Astrocyte (in vitro differentiated cells and primary cell): ENCODE results near the gene CARD8. TPM values are rescaled to one million over a fixed set of nuclear protein-coding genes. Genes with fewer than 3 reads are reported as not detected.

Experiments
- DNase-seq: peaks from one replicate; pipeline ENCODE4 v3.0.0-alpha.2; 2010; ENCODE audit warnings: low read depth
- FAIRE-seq: peaks from 2 replicates; lab custom pipeline; 2011; peaks lifted over from hg19 to GRCh38; lab: Jason Lieb, UNC
- H2AFZ ChIP-seq: 2 replicates; pipeline ENCODE4 v1.6.0; 2012; ENCODE audit warnings: low read depth, low read length, inconsistent platforms
- H3K27ac ChIP-seq: 2 replicates; pipeline ENCODE4 v1.5.1; 2011; ENCODE audit warnings: low read depth, low read length, inconsistent platforms
- H3K27me3 ChIP-seq: 2 replicates; pipeline ENCODE4 v1.6.0; 2011; ENCODE audit warnings: low read length, inconsistent platforms; ENCODE audit not compliant: insufficient read depth
- H3K36me3 ChIP-seq: 2 replicates; pipeline ENCODE4 v1.5.1; 2011; ENCODE audit warnings: low read length, inconsistent platforms; ENCODE audit not compliant: insufficient read depth
- H3K4me1 ChIP-seq: 2 replicates; pipeline ENCODE4 v1.5.1; 2011; ENCODE audit warnings: low read length, inconsistent platforms; ENCODE audit not compliant: insufficient read depth
- H3K4me2 ChIP-seq: 2 replicates; pipeline ENCODE4 v1.6.0; 2012; ENCODE audit warnings: low read length, inconsistent platforms
- H3K4me3 ChIP-seq: 2 replicates; pipeline ENCODE4 v1.5.1; 2011; ENCODE audit warnings: low read depth, mild to moderate bottlenecking, low read length, inconsistent platforms; ENCODE audit not compliant: insufficient read depth
- H3K79me2 ChIP-seq: 2 replicates; pipeline ENCODE4 v1.6.0; 2012; ENCODE audit warnings: mild to moderate bottlenecking, low read length, inconsistent platforms; ENCODE audit not compliant: insufficient read depth
- H3K9ac ChIP-seq: 2 replicates; pipeline ENCODE4 v1.6.0; 2012; ENCODE audit warnings: mild to moderate bottlenecking, low read length, inconsistent platforms
- H3K9me3 ChIP-seq: 2 replicates; pipeline ENCODE4 v1.5.1; 2012; ENCODE audit warnings: low read depth, mild to moderate bottlenecking, low read length, inconsistent platforms; ENCODE audit not compliant: insufficient read depth
- H4K20me1 ChIP-seq: 2 replicates; pipeline ENCODE4 v1.6.0; 2012; ENCODE audit warnings: low read length, inconsistent platforms; ENCODE audit not compliant: insufficient read depth
- H3K27ac Mint-ChIP-seq: one replicate; pipeline ENCODE4 v1.8.0; 2021; ENCODE audit warnings: mild to moderate bottlenecking, mixed read lengths; ENCODE audit not compliant: unreplicated experiment
- H3K27me3 Mint-ChIP-seq: one replicate; pipeline ENCODE4 v1.8.0; 2021; ENCODE audit warnings: low read depth, mixed read lengths; ENCODE audit not compliant: unreplicated experiment
- H3K36me3 Mint-ChIP-seq: one replicate; pipeline ENCODE4 v1.8.0; 2021; ENCODE audit warnings: low read depth, mixed read lengths; ENCODE audit not compliant: unreplicated experiment
- H3K4me1 Mint-ChIP-seq: one replicate; pipeline ENCODE4 v1.8.0; 2021; ENCODE audit warnings: low read depth, mixed read lengths; ENCODE audit not compliant: unreplicated experiment
- H3K4me3 Mint-ChIP-seq: one replicate; pipeline ENCODE4 v1.8.0; 2021; ENCODE audit warnings: mild to moderate bottlenecking, moderate library complexity, mixed read lengths; ENCODE audit not compliant: unreplicated experiment
- H3K9me3 Mint-ChIP-seq: one replicate; pipeline ENCODE4 v1.8.0; 2021; ENCODE audit warnings: mild to moderate bottlenecking, mixed read lengths; ENCODE audit not compliant: unreplicated experiment
- CTCF ChIP-seq: IDR thresholded peaks from 2 replicates; pipeline ENCODE4 v1.5.1; 2011; ENCODE audit warnings: low read depth, mild to moderate bottlenecking, inconsistent platforms, low read length, moderate library complexity; ENCODE audit not compliant: insufficient read depth
- EZH2 ChIP-seq: IDR thresholded peaks from 2 replicates; pipeline ENCODE4 v1.6.1; 2012; ENCODE audit warnings: mild to moderate bottlenecking, low read length, inconsistent platforms; ENCODE audit not compliant: insufficient read depth
- total RNA-seq: library from RNA; stranded (reverse); gene quantifications from 2 replicates; pipeline ENCODE4 v1.2.1, GENCODE V29; 2021

The CARD8 gene
- total RNA-seq, 1 donor from 2014 or later = 26.3 TPM

GRCh38 chr19:48290401-48290770 lies 34.7 kb upstream of the CARD8 start:
- Histone ChIP-seq H3K27me3 (no peaks in the 10 kb centered on the region), H3K4me2 (peak overlapping the region; percentile 94), H4K20me1 (no peaks in the 10 kb centered on the region), H3K36me3 (no peaks in the 10 kb centered on the region), H3K4me1 (peaks cover 15% of the 10 kb centered on the region), H3K9ac (peak overlapping the region; percentile 72), H3K9me3 (peaks cover 16% of the 10 kb centered on the region), H3K27ac (peak overlapping the region; percentile 57), H3K79me2 (no peaks in the 10 kb centered on the region), H2AFZ (peak overlapping the region; percentile 94), H3K4me3 (peak overlapping the region; percentile 52)
- Mint-ChIP-seq H3K27me3 (no peaks in the 10 kb centered on the region), H3K4me1 (no peaks in the 10 kb centered on the region), H3K36me3 (peaks cover 23% of the 10 kb centered on the region), H3K9me3 (peaks cover 15% of the 10 kb centered on the region), H3K4me3 (no peak overlapping the region), H3K27ac (no peak overlapping the region)
- no peak for FAIRE-seq
- no peak for TF ChIP-seq EZH2
- no peak for TF ChIP-seq CTCF
- DNase-seq = peak; percentile 61

- no peak overlapping the region for H3K27ac ChIP-seq
- H2AFZ ChIP-seq = no peak overlapping the region
- H3K4me1 Mint-ChIP-seq = peaks cover 12% of the 10 kb centered on the region
- H3K27me3 ChIP-seq = no peaks in the 10 kb centered on the region
- H3K27ac Mint-ChIP-seq = no peak overlapping the region
- no peak overlapping the region for H3K4me3 Mint-ChIP-seq
- H3K79me2 ChIP-seq = no peaks in the 10 kb centered on the region
- H3K27me3 Mint-ChIP-seq = no peaks in the 10 kb centered on the region
- peaks cover 26% of the 10 kb centered on the region for H3K4me1 ChIP-seq
- H3K36me3 Mint-ChIP-seq = peaks cover 38% of the 10 kb centered on the region
- H3K9me3 ChIP-seq = peaks cover 22% of the 10 kb centered on the region
- TF ChIP-seq EZH2 (no peak), CTCF (no peak)
- H3K4me3 ChIP-seq = no peak overlapping the region
- H3K9ac ChIP-seq = no peak overlapping the region
- no peaks in the 10 kb centered on the region for H4K20me1 ChIP-seq
- FAIRE-seq (no peak), DNase-seq (no peak)
- peaks cover 18% of the 10 kb centered on the region for H3K9me3 Mint-ChIP-seq
- no peak overlapping the region for H3K4me2 ChIP-seq
- H3K36me3 ChIP-seq = no peaks in the 10 kb centered on the region
These were observed 32.0 kb upstream of the CARD8 start for GRCh38 chr19:48287748-48288147.

- H3K27ac Mint-ChIP-seq = peak overlapping the region; percentile 92
- H3K4me1 Mint-ChIP-seq = peaks cover 12% of the 10 kb centered on the region
- Histone ChIP-seq H3K9me3 (peaks cover 22% of the 10 kb centered on the region), H3K4me2 (peak overlapping the region; percentile 56), H3K27ac (peak overlapping the region; percentile 97), H3K79me2 (no peaks in the 10 kb centered on the region), H3K9ac (peak overlapping the region; percentile 75), H3K4me3 (no peak overlapping the region), H3K36me3 (no peaks in the 10 kb centered on the region), H4K20me1 (no peaks in the 10 kb centered on the region), H2AFZ (no peak overlapping the region), H3K27me3 (no peaks in the 10 kb centered on the region), H3K4me1 (peaks cover 14% of the 10 kb centered on the region)
- no peak overlapping the region for H3K4me3 Mint-ChIP-seq
- no peaks in the 10 kb centered on the region for H3K27me3 Mint-ChIP-seq
- H3K36me3 Mint-ChIP-seq = peaks cover 38% of the 10 kb centered on the region
- TF ChIP-seq CTCF (no peak), EZH2 (no peak)
- DNase-seq (peak; percentile 30), FAIRE-seq (no peak)
- H3K9me3 Mint-ChIP-seq = peaks cover 18% of the 10 kb centered on the region
These were observed 29.2 kb upstream of the CARD8 start for GRCh38 chr19:48284896-48285295.
